HepG2 (cell line): ENCODE measurements around the gene PTPN3. TPM values are rescaled to one million over a fixed set of nuclear protein-coding genes. Genes with fewer than 3 reads are reported as not detected.

Experiments
- BRCA1 ChIP-seq: sonication (generic); formaldehyde crosslinking; IDR thresholded peaks from 2 replicates; pipeline ENCODE4 v1.4.0; 2020; ENCODE audit warnings: missing genetic modification reagents
- ERF ChIP-seq: IDR thresholded peaks from 2 replicates; pipeline ENCODE4 v1.6.1; 2018; ENCODE audit warnings: missing biosample characterization, missing genetic modification reagents
- ETV5 ChIP-seq: IDR thresholded peaks from 2 replicates; pipeline ENCODE4 v1.6.1; 2018; ENCODE audit warnings: missing biosample characterization, missing genetic modification reagents, inconsistent platforms, borderline replicate concordance
- FOSL2 ChIP-seq: sonication (generic); formaldehyde crosslinking; IDR thresholded peaks from 2 replicates; pipeline ENCODE4 v1.4.0; 2020; ENCODE audit warnings: missing genetic modification reagents
- HOXA9 ChIP-seq: sonication (generic); formaldehyde crosslinking; IDR thresholded peaks from 2 replicates; pipeline ENCODE4 v1.8.1; 2022; ENCODE audit warnings: missing genetic modification reagents, mild to moderate bottlenecking, moderate library complexity, borderline replicate concordance
- JARID2 ChIP-seq: sonication (generic); formaldehyde crosslinking; IDR thresholded peaks from 2 replicates; pipeline ENCODE4 v1.8.1; 2023; ENCODE audit warnings: missing genetic modification reagents, inconsistent platforms; ENCODE audit not compliant: insufficient replicate concordance
- MEIS2 ChIP-seq: sonication (generic); formaldehyde crosslinking; IDR thresholded peaks from 2 replicates; pipeline ENCODE4 v1.9.0; 2021; ENCODE audit warnings: mild to moderate bottlenecking, missing genetic modification reagents
- SALL2 ChIP-seq: sonication (generic); formaldehyde crosslinking; IDR thresholded peaks from 2 replicates; pipeline ENCODE4 v1.8.1; 2023; ENCODE audit warnings: mild to moderate bottlenecking, missing genetic modification reagents, inconsistent platforms
- SMC3 ChIP-seq: IDR thresholded peaks from 2 replicates; pipeline ENCODE4 v1.6.1; 2011; ENCODE audit warnings: low read length, improper control_type of control experiment
- STAG1 ChIP-seq: sonication (generic); formaldehyde crosslinking; IDR thresholded peaks from 2 replicates; pipeline ENCODE4 v1.4.0; 2020; ENCODE audit warnings: missing genetic modification reagents
- U2AF1 ChIP-seq: fragments of 200-400 bp; formaldehyde crosslinking; optimal IDR thresholded peaks from 2 replicates; pipeline ENCODE3; 2017; ENCODE audit warnings: mild to moderate bottlenecking, low read depth, low read length
- ZFP82 ChIP-seq: sonication (generic); formaldehyde crosslinking; IDR thresholded peaks from 2 replicates; pipeline ENCODE4 v1.5.1; 2020; ENCODE audit warnings: mild to moderate bottlenecking, missing genetic modification reagents, borderline replicate concordance
- ZNF335 ChIP-seq: sonication (generic); formaldehyde crosslinking; IDR thresholded peaks from 2 replicates; pipeline ENCODE4 v1.4.0; 2020; ENCODE audit warnings: missing genetic modification reagents
- ZNF574 ChIP-seq: sonication (generic); formaldehyde crosslinking; IDR thresholded peaks from 2 replicates; pipeline ENCODE4 v1.4.0; 2020; ENCODE audit warnings: missing genetic modification reagents
- ZNF605 ChIP-seq: sonication (generic); formaldehyde crosslinking; IDR thresholded peaks from 2 replicates; pipeline ENCODE4 v1.8.0; 2022; ENCODE audit warnings: mild to moderate bottlenecking, missing genetic modification reagents
- ZNF761 ChIP-seq: sonication (generic); formaldehyde crosslinking; conservative IDR thresholded peaks from 2 replicates; pipeline ENCODE4 v1.4.0; 2020; ENCODE audit warnings: mild to moderate bottlenecking, missing genetic modification reagents
- polyA plus RNA-seq, 8 experiments: library from polyadenylated mRNA; depleted of rRNA in 3 of 8; stranded (reverse) in 7 of 8; unstranded in 1 of 8; fragments of >200 nt; fragmentation: Illumina TruSeq in 4 of 8; extraction: Trizol in 4 of 8; gene quantifications; 2 replicates each; pipeline versions ENCODE4 v1.2.1 to v1.2.3, GENCODE V29; 2011 to 2016; ENCODE audit warnings: low read depth in 4 of 8, missing spikeins in 1 of 8, mixed read lengths in 1 of 8; ENCODE audit not compliant: insufficient read depth in 1 of 8
- total RNA-seq, 5 experiments: library from RNA; depleted of rRNA; stranded (reverse); fragments of >200 nt; fragmentation: Illumina TruSeq; extraction: Trizol; gene quantifications; 2 replicates each; pipeline ENCODE4 v1.2.3, GENCODE V29; 2016; ENCODE audit warnings: low read depth in 1 of 5
- TF ChIP-seq, protein P1 (sequence below): sonication (generic); formaldehyde crosslinking; IDR thresholded peaks from 2 replicates; pipeline ENCODE4 v1.4.0; 2020; ENCODE audit warnings: mild to moderate bottlenecking, missing genetic modification reagents, borderline replicate concordance
- TF ChIP-seq, protein P2 (sequence below): sonication (generic); formaldehyde crosslinking; IDR thresholded peaks from 2 replicates; pipeline ENCODE4 v1.5.0; 2020; ENCODE audit warnings: mild to moderate bottlenecking, low read depth, missing genetic modification reagents, borderline replicate concordance
- TF ChIP-seq, protein P3 (sequence below): sonication (generic); formaldehyde crosslinking; IDR thresholded peaks from 2 replicates; pipeline ENCODE4 v1.8.1; 2023; ENCODE audit warnings: mild to moderate bottlenecking, moderate library complexity, missing genetic modification reagents

PTPN3 gene
- total and polyA plus RNA-seq, 2 of the 13 experiments (the other 11 are each of a cell fraction or from before 2014, with no cell fraction given): 5.6 to 20.5 TPM

GRCh38 chr9:109401169-109401989 is 96.7 kb downstream of the PTPN3 start (continued):
- 0 out of 2 replicates have a peak, but pooled peaks have one; percentile 12 for TF ChIP-seq FOSL2 (CRISPR knock-in tag)
- TF ChIP-seq ETV5 (CRISPR knock-in tag): no peak
- no peak for TF ChIP-seq ZNF335 (CRISPR knock-in tag)
- TF ChIP-seq ZNF761: no peak
- TF ChIP-seq BRCA1 (CRISPR knock-in tag): no peak
- TF ChIP-seq ZNF574 (CRISPR knock-in tag): no peak
- TF ChIP-seq, protein P1, sequence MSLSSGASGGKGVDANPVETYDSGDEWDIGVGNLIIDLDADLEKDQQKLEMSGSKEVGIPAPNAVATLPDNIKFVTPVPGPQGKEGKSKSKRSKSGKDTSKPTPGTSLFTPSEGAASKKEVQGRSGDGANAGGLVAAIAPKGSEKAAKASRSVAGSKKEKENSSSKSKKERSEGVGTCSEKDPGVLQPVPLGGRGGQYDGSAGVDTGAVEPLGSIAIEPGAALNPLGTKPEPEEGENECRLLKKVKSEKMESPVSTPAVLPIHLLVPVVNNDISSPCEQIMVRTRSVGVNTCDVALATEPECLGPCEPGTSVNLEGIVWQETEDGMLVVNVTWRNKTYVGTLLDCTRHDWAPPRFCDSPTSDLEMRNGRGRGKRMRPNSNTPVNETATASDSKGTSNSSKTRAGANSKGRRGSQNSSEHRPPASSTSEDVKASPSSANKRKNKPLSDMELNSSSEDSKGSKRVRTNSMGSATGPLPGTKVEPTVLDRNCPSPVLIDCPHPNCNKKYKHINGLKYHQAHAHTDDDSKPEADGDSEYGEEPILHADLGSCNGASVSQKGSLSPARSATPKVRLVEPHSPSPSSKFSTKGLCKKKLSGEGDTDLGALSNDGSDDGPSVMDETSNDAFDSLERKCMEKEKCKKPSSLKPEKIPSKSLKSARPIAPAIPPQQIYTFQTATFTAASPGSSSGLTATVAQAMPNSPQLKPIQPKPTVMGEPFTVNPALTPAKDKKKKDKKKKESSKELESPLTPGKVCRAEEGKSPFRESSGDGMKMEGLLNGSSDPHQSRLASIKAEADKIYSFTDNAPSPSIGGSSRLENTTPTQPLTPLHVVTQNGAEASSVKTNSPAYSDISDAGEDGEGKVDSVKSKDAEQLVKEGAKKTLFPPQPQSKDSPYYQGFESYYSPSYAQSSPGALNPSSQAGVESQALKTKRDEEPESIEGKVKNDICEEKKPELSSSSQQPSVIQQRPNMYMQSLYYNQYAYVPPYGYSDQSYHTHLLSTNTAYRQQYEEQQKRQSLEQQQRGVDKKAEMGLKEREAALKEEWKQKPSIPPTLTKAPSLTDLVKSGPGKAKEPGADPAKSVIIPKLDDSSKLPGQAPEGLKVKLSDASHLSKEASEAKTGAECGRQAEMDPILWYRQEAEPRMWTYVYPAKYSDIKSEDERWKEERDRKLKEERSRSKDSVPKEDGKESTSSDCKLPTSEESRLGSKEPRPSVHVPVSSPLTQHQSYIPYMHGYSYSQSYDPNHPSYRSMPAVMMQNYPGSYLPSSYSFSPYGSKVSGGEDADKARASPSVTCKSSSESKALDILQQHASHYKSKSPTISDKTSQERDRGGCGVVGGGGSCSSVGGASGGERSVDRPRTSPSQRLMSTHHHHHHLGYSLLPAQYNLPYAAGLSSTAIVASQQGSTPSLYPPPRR (CRISPR knock-in tag): no peak
- TF ChIP-seq ERF (CRISPR knock-in tag): 0 out of 2 replicates have a peak, but pooled peaks have one; percentile 22
- TF ChIP-seq, protein P2, sequence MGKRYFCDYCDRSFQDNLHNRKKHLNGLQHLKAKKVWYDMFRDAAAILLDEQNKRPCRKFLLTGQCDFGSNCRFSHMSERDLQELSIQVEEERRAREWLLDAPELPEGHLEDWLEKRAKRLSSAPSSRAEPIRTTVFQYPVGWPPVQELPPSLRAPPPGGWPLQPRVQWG (CRISPR knock-in tag): no peak
- no peak for TF ChIP-seq HOXA9 (CRISPR knock-in tag)
- 0 out of 2 replicates have a peak, but pooled peaks have one; percentile 37 for TF ChIP-seq ZNF605 (CRISPR knock-in tag)
- no peak for TF ChIP-seq ZFP82
- TF ChIP-seq SALL2 (CRISPR knock-in tag): no peak
- TF ChIP-seq, protein P3, sequence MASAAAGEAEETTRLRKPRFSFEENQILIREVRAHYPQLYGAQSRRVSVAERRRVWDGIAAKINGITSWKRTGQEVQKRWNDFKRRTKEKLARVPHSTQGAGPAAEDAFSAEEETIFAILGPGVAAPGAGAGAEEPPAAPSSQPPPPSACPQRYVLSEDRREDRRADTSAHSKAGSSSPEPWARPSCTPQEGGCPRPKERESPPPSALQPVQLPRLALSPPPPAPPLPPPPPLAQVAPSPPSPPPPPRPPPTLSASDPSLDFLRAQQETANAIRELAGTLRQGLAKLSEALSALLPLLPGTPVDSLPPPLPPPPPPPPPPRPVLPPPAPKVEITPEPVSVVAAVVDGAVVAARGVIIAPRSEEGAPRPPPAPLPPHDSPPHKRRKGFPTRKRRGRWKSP (CRISPR knock-in tag): no peak
- no peak for TF ChIP-seq U2AF1
- TF ChIP-seq STAG1: peak; percentile 86
- TF ChIP-seq MEIS2 (CRISPR knock-in tag): no peak
- TF ChIP-seq SMC3: peak; percentile 85
- no peak for TF ChIP-seq JARID2 (CRISPR knock-in tag)
